K562 (cell line): ENCODE measurements around the gene CDX1. TPM values are rescaled to one million over a fixed set of nuclear protein-coding genes. Genes with fewer than 3 reads are reported as not detected.

Source experiments
- ATAC-seq: fragments of 200-7000 bp; cut with Tn5 transposase; 3 replicates; pipeline ENCODE4 v1.9.1; 2020; ENCODE audit warnings: moderate library complexity
- BruUV-seq: library from RNA; stranded (reverse); fragments of 400-500 nt; replicated peaks from 2 replicates; lab custom pipeline; 2021; lab: Mats Ljungman, UMichigan
- CTCF ChIA-PET: fragments of 300-600 bp; formaldehyde crosslinking; extraction: SDS; loops from one replicate; lab custom pipeline; 2021; ENCODE audit warnings: low intra/inter-chr PET ratio; lab: Yijun Ruan, JAX
- POLR2A ChIA-PET: fragments of 300-600, 350-650 bp; sonication (Branson Sonifier 250); formaldehyde crosslinking; extraction: SDS; loops from one replicate; lab custom pipeline; 2021; ENCODE audit warnings: antibody characterized with exemption, inconsistent platforms; lab: Yijun Ruan, JAX
- DNase-seq, 4 experiments: peaks; one replicate each; pipeline versions ENCODE4 v3.0.0 to v3.0.0-alpha.2; 2011 to 2018; ENCODE audit warnings: low spot score in 3 of 4, mixed read lengths in 3 of 4; ENCODE audit errors: extremely low read depth in 1 of 4
- FAIRE-seq: peaks from 2 replicates; lab custom pipeline; 2011; peaks lifted over from hg19 to GRCh38; lab: Jason Lieb, UNC
- H2AFZ ChIP-seq: 2 replicates; pipeline ENCODE4 v1.6.0; 2011; ENCODE audit warnings: low read depth, low read length, control low read depth, inconsistent platforms
- H3K27ac ChIP-seq: fragments of 200-600 bp; 3 replicates; pipeline ENCODE4 v1.8.0; 2011; ENCODE audit warnings: low read depth, mild to moderate bottlenecking, control low read depth, inconsistent platforms, low read length, moderate library complexity, mixed read lengths; ENCODE audit errors: extremely low read depth
- H3K27me3 ChIP-seq, 2 experiments: fragments of 300-600 bp in 1 of 2; 2 replicates in 1 of 2; 3 replicates in 1 of 2; pipeline versions ENCODE4 v1.6.0 to v1.8.0; 2011; ENCODE audit warnings: inconsistent platforms in 2 of 2, low read length in 2 of 2, mild to moderate bottlenecking in 1 of 2, mixed read lengths in 1 of 2, moderate library complexity in 1 of 2; ENCODE audit not compliant: control insufficient read depth in 2 of 2, insufficient read depth in 2 of 2
- H3K36me3 ChIP-seq: fragments of 300-600 bp; 3 replicates; pipeline ENCODE4 v1.8.0; 2011; ENCODE audit warnings: mild to moderate bottlenecking, low read length, inconsistent platforms; ENCODE audit not compliant: control insufficient read depth, insufficient read depth
- H3K4me1 ChIP-seq, 2 experiments: fragments of 200-600 bp in 1 of 2; replicated peaks in 1 of 2; 2 replicates in 1 of 2; 3 replicates in 1 of 2; pipeline versions ENCODE4 v1.5.1 to v1.8.0; 2011; ENCODE audit warnings: inconsistent platforms in 2 of 2, low read length in 2 of 2, mild to moderate bottlenecking in 1 of 2, mixed read lengths in 1 of 2, moderate library complexity in 1 of 2; ENCODE audit not compliant: control insufficient read depth in 2 of 2, insufficient read depth in 2 of 2
- H3K4me2 ChIP-seq: 2 replicates; pipeline ENCODE4 v1.6.1; 2011; ENCODE audit warnings: low read length, control low read depth, inconsistent platforms, mixed read lengths; ENCODE audit not compliant: insufficient read depth
- H3K4me3 ChIP-seq: fragments of 200-600 bp; sonication (generic), shearing (Covaris generic); 2 replicates; pipeline ENCODE4 v1.5.1; 2016; ENCODE audit warnings: control low read depth, inconsistent platforms
- H3K79me2 ChIP-seq: fragments of 200-600 bp; 3 replicates; pipeline ENCODE4 v1.8.0; 2011; ENCODE audit warnings: low read length, inconsistent platforms; ENCODE audit not compliant: control insufficient read depth, insufficient read depth
- H3K9ac ChIP-seq, 2 experiments: 2 replicates each; pipeline versions ENCODE4 v1.6.0 to v1.6.1; 2011; ENCODE audit warnings: low read depth in 2 of 2, low read length in 2 of 2, control low read depth in 1 of 2, inconsistent platforms in 1 of 2, mild to moderate bottlenecking in 1 of 2, mixed read lengths in 1 of 2; ENCODE audit not compliant: insufficient read depth in 1 of 2
- H3K9me1 ChIP-seq: one replicate; pipeline ENCODE4 v1.6.0; 2011; ENCODE audit warnings: inconsistent platforms, mild to moderate bottlenecking, low read length, moderate library complexity; ENCODE audit not compliant: control insufficient read depth, insufficient read depth
- H3K9me3 ChIP-seq: replicated peaks from 2 replicates; pipeline ENCODE4 v1.5.1; 2011; ENCODE audit warnings: low read depth, low read length, inconsistent platforms; ENCODE audit not compliant: control insufficient read depth, insufficient read depth
- H4K20me1 ChIP-seq: replicated peaks from 2 replicates; pipeline ENCODE4 v1.6.1; 2011; ENCODE audit warnings: low read length, inconsistent platforms, mixed read lengths; ENCODE audit not compliant: control insufficient read depth, insufficient read depth
- CBFA2T2 ChIP-seq: fragments of 450-650 bp; conservative IDR thresholded peaks from 2 replicates; pipeline ENCODE4 v1.6.1; 2017; ENCODE audit warnings: mild to moderate bottlenecking
- ETS2 ChIP-seq: IDR thresholded peaks from 2 replicates; pipeline ENCODE4 v1.6.1; 2016; ENCODE audit warnings: borderline replicate concordance, missing genetic modification characterization, mild to moderate bottlenecking, moderate library complexity, missing compliant biosample characterization; ENCODE audit not compliant: poor library complexity, severe bottlenecking
- FOXO4 ChIP-seq: fragments of 450-650 bp; formaldehyde crosslinking; IDR thresholded peaks from 2 replicates; pipeline ENCODE4 v1.4.0; 2020; ENCODE audit warnings: mild to moderate bottlenecking, moderate library complexity
- HDAC2 ChIP-seq: fragments of 450-650 bp; IDR thresholded peaks from 2 replicates; pipeline ENCODE4 v1.6.1; 2016; ENCODE audit warnings: mild to moderate bottlenecking
- HINFP ChIP-seq: fragments of 450-650 bp; conservative IDR thresholded peaks from 2 replicates; pipeline ENCODE4 v1.6.1; 2016; ENCODE audit warnings: missing genetic modification characterization, low read depth, mild to moderate bottlenecking, control low read depth, missing compliant biosample characterization
- KLF13 ChIP-seq: fragments of 450-650 bp; IDR thresholded peaks from 2 replicates; pipeline ENCODE4 v1.6.1; 2016; ENCODE audit warnings: missing genetic modification characterization, low read depth, mild to moderate bottlenecking, missing compliant biosample characterization, moderate library complexity, borderline replicate concordance
- ZNF584 ChIP-seq: fragments of 200-800 bp; sonication (Bioruptor generic); IDR thresholded peaks from 2 replicates; pipeline ENCODE4 v1.6.1; 2016; ENCODE audit warnings: low read depth, mild to moderate bottlenecking, missing genetic modification characterization, missing compliant biosample characterization
- ZNF778 ChIP-seq: fragments of 450-650 bp; formaldehyde crosslinking; IDR thresholded peaks from 2 replicates; pipeline ENCODE4 v1.4.0; 2020; ENCODE audit warnings: mild to moderate bottlenecking, moderate library complexity
- WGBS: fragments of 100-300 bp; shearing (Covaris generic); methylation state at CpG from one replicate; pipeline ENCODE4 v1.1.6; 2016; ENCODE audit warnings: low coverage, mixed read lengths; ENCODE audit not compliant: insufficient coverage; ENCODE audit errors: missing lambda C conversion rate; 5-methylcytosine and 5-hydroxymethylcytosine counted together
- in situ Hi-C: fragments of 300-500 bp; cut with MboI; formaldehyde crosslinking; loops from 4 replicates; pipeline ENCODE4 v1.15.0; 2018; ENCODE audit warnings: inconsistent platforms, mixed read lengths
- intact Hi-C: fragments of 100-400 bp; cut with micrococcal nuclease; formaldehyde crosslinking; loops from 2 replicates; pipeline ENCODE4 v1.14.2; 2022
- polyA plus RNA-seq, 8 experiments: library from polyadenylated mRNA; depleted of rRNA in 4 of 8; stranded (reverse) in 5 of 8; unstranded in 3 of 8; fragments of >200 nt; fragmentation: Nextera tagmentation in 2 of 8; fragmentation: Illumina TruSeq in 1 of 8; extraction: Ambion mirVana in 2 of 8; extraction: Trizol in 1 of 8; gene quantifications; 2 replicates each; pipeline versions ENCODE4 v1.2.1 to v1.2.3, GENCODE V29; 2011 to 2014; ENCODE audit warnings: inconsistent platforms in 1 of 8, missing spikeins in 1 of 8
- total RNA-seq, 7 experiments: library from RNA; depleted of rRNA in 6 of 7; stranded (reverse); fragments of >200 nt in 6 of 7; fragmentation: Illumina TruSeq in 2 of 7; extraction: Trizol in 2 of 7; gene quantifications; 2 replicates each; pipeline versions ENCODE4 v1.2.1 to v1.2.3, GENCODE V29; 2011 to 2021; ENCODE audit warnings: low replicate concordance in 1 of 7

The CDX1 gene
- total and polyA plus RNA-seq, 9 of the 15 experiments (the other 6 are each of a cell fraction or from before 2014, with no cell fraction given), result 0.06 to 0.16 TPM; not detected in 7

GRCh38 chr5:150218693-150219035 is 52.1 kb downstream of the CDX1 start:
- no peak for FAIRE-seq
- 7% methylated on average over 4 of the region's 5 CpGs for WGBS
- ChIA-PET CTCF (interaction anchor here (0.6 to 4.1 kb wide), 7 partner anchors 57 to 582 kb away, joined by 3 to 36 read pairs (median 5); no protein-coding TSS in a partner anchor), POLR2A (interaction anchor here (1.2 kb wide), 1 partner anchor 192 kb away, joined by 3 read pairs; no protein-coding TSS in a partner anchor)
- H3K79me2 ChIP-seq, result no peaks in the 10 kb centered on the region
- no peaks in the 10 kb centered on the region for H3K36me3 ChIP-seq
- DNase-seq, result no peak
- peaks cover 13 to 31% of the 10 kb centered on the region in 2 experiments; a peak in 4 of 5 replicates for H3K27me3 ChIP-seq
- H4K20me1 ChIP-seq, result peaks cover 8% of the 10 kb centered on the region; the same call in 1 of the 2 replicates
- no peaks in the 10 kb centered on the region for H3K9me1 ChIP-seq
- no peak overlapping the region for H3K4me2 ChIP-seq
- in situ Hi-C loops, result loop anchor here (10.0 kb wide), 1 partner anchor 584 kb away; no protein-coding TSS in a partner anchor
- ATAC-seq, result no peak
- H3K9ac ChIP-seq, result no peak overlapping the region
- H3K4me1 ChIP-seq, result peaks cover 3 to 4% of the 10 kb centered on the region in 2 experiments; a peak in 3 of 5 replicates
- H3K4me3 ChIP-seq, result no peak overlapping the region
- intact Hi-C loops, result loop anchor here (1.0 to 5.0 kb wide), 5 partner anchors 57 to 381 kb away; no protein-coding TSS in a partner anchor
- no peak overlapping the region for H3K27ac ChIP-seq
- TF ChIP-seq FOXO4 (CRISPR knock-in tag), result no peak
- TF ChIP-seq ZNF778 (CRISPR knock-in tag), result no peak
- no peak for TF ChIP-seq ZNF584 (CRISPR knock-in tag)
- no peak for TF ChIP-seq KLF13
- no peak for TF ChIP-seq HINFP (tag)
- no peak for TF ChIP-seq ETS2 (tag)
- no peak for TF ChIP-seq CBFA2T2
- no peak for TF ChIP-seq HDAC2
- H2AFZ ChIP-seq, result no peak overlapping the region; the same call in 1 of the 2 replicates
- H3K9me3 ChIP-seq, result no peaks in the 10 kb centered on the region
- no TSS peak for BruUV-seq
